Stimulated activated naive CD4-positive, alpha-beta T cell treated with Interleukin-2 at 50 U/mL for 16 hours (primary cell): ENCODE measurements around the gene S100A9.
"Not testable (repeated sequence)": the region's sequence is repeated elsewhere in the genome, so short reads cannot be mapped to it uniquely, and the experiment has no call there.

Experiments used
- DNase-seq: peaks from one replicate; lab custom pipeline; 2025; lab: John Stamatoyannopoulos, UW

Gene S100A9

DNA sequence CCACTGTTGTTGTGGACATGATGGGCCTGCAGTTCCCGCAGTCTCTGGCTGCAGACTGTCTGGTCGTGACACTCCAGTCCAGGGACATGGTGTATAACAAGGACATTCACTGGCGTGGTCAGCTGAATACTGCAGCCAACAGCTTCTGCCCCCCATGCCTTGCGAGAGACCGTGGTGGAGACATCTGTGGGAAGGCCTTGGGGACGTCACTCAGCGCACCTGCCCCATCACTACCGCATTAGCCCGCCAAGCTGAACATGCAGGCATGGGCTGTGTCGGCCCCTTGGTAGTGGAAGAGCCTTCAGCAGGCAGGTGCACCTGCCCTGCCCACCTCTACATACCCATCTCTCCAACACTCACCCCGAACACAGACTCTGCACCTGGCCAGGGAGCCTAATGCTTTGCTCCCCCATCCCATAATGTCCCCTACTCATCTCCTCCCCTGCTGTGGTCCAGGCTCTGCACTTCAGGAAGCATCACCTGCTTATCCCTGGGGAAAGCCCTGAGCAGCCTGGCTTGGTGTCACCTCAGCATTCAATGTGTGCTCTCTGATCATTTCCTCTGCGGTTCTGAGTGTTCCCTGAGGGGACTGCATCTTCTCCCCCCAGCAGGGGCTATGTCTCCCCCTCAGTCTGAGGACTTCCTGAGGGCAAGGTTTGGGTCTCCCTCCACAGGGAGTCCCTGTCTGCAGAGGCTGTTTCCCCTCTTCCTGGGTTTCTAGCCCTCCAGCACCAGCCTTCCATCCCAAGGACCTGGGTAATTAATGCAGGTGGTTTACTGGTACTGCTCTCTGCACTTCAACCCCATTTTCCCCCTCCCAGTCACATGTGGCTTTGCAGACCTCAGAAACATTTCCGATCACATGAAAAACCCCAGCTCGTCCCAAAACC lies 12.2 kb upstream of the S100A9 start:
- DNase-seq: no peak

DNA sequence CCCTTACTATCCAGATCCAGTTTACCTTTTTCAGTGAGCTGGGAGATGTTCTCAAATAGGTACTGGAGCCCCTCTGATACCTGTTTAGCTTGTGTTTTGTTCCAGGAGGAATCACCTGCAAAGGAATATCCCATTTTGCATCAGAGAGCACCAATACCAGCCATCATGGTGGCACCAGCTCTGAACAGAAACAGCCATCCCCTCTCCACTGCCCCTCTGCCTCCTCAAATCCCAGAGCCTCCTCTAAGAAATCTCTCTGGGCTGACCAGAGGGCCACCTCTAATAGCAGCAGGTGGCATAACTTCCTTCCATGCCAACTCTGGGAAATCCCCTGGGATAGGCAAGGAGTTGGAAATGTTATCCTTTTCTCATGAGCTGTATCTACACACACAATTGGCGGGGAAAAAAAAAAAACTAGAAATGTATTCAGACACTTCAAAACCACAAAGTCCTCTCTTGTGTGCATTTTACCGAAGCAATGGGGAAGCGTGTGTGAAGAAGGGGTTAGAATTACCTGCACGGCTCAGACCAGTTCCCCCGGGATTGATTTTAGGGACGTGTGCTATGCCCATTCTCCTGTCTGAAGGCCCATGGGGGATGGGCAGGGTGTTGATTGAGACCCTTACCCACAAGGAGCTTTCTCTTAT lies 11.5 kb upstream of the S100A9 start:
- no peak for DNase-seq

- not testable (repeated sequence) for DNase-seq
Observed at GRCh38 chr1:153347049-153347448, 10.6 kb upstream of the S100A9 start.

DNA sequence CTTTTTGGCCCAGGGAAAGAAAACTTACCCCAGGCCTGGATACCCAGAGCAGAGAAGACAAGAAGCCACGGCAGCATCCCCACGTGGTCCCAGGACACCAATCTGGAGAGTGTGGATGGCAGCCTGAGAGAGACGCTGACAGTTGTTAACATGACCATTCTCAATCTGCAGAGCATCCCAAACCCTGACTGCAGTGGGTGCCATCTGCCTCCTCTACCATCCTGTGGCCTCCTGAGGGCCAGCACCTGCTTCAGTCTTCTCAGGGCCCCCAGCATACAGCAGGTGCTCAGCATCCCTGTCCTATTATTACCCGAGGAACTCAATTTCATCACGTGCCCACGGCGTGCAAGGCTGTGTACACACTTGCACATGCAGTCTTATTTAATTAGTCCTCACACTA lies 9.8 kb upstream of the S100A9 start:
- no peak for DNase-seq

GRCh38 chr1:153348511-153349362 lies 8.9 kb upstream of the S100A9 start, which contains the start of gene PGLYRP4:
Gene PGLYRP4, minus strand, starts transcription at chr1:153348841. Its CDS starts 909 bp downstream, at chr1:153347932.
- no peak for DNase-seq

GRCh38 chr1:153349363-153350320 lies 8.0 kb upstream of the S100A9 start:
- DNase-seq: no peak

DNA sequence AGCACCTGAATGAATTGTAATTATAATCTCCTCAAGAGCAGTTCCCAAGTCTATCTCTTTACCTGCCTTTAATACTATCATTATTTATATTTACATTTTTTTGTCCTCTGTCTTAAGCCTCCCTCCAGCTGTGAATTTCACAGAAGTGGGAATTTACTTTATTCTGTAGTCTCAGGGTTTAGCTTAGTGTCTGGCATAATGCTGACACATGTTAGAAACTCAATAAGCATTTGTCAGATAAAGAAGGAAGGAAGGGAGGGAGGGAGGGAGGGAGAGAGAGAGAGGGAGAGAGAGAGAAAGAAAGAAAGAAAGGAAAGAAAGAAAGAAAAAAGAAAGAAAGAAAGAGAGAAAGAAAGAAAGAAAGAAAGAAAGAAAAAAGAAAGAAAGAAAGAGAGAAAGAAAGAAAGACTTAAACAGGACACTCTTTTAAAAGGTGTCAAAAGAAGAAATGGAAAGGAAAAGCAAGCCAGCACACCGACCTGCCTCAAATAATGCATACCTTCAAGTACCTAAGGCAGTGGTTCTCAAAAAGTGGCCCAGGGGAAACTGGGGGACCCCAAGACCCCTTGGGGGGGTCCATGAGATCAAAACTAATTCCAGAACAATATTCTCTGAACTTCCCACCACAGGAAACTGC lies 7.2 kb upstream of the S100A9 start:
- DNase-seq: no peak

DNA sequence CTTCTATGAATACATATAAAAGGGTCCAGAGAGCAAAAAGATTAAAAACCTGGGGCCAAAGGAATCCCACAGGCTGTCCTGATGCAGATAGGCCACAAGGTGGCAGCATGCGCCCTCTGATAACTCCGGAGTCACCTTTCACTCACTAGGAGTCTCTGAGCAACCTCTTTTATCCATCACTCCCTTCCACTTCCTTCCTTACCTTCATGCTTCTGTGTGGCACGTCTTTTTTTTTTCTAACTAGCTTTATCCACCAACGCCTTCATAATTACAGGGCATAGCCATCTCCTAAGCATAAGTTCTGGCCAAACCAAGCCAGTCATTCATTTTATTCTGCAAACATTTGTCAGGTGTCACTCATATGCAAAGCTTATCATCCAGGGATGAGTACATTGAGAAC lies 5.1 kb upstream of the S100A9 start:
- DNase-seq: peak; percentile 53

DNA sequence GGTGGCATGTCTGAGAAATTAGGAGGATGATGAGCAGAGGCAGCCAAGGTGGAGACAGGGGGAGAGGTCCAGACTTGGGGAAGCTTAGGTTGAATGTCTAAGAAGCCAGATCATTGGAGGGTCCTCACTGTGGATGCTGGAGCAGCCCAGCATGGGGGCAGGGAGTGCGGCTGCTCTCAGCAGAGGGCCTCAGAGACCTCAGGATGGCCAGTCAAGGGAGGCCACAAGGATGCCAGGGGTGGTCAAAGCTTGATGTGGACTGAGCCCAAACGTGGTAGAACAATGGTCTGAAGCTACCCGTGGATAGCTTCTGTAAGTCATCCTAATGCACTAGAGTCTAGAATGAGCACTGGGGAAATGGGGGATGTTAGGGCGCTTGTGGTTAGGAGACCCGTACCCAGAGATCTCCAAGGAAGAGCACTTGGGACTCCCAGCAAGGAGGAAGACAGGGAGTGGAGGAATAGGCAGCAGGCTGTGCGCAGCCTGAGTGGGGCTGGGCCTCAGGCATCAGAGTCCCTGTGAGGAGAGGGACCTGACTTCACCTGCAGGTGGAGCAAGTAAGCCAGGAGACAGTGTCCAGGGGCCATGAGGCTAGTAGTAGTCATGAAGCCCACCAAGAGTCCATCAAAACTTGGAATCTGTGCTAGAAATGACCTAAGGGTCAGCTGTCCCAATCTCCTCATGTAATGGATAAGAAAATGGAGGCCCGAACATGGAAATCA lies 4.3 kb upstream of the S100A9 start:
- no peak for DNase-seq

DNA sequence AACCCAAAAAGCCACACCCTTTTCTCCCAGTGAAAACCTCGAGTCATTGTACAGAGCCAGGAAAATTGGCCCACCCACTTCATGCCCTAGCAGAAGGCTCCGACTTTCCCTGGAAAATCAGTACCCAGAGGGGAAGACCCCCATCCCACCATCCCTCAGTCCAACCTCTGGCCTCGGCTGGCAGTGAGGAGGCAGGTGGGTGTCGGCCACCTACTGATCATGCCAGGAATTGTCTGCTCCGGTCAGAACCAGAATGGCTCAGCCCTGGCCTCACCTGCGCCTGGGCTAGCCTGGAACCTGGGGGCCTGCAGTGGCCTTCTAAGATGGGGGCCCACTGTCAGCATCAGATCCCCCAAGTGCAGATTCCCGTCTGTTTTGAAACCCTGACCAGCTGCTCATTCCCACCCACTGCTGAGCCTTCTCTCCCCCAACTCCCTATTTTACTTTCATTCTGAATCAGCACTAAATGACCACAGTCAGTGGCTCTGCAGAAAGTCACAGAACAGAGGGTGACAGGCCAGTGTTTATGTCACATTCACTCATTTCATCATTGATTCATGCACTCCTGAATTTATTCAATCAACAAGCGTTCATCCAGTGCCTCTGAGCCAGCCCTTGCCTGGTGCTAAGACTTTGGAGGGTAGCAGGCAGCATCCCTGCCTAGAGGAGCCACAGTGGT lies 3.0 kb upstream of the S100A9 start:
- DNase-seq: no peak

- no peak for DNase-seq
Observed at GRCh38 chr1:153355445-153356071, 2.1 kb upstream of the S100A9 start.

DNA sequence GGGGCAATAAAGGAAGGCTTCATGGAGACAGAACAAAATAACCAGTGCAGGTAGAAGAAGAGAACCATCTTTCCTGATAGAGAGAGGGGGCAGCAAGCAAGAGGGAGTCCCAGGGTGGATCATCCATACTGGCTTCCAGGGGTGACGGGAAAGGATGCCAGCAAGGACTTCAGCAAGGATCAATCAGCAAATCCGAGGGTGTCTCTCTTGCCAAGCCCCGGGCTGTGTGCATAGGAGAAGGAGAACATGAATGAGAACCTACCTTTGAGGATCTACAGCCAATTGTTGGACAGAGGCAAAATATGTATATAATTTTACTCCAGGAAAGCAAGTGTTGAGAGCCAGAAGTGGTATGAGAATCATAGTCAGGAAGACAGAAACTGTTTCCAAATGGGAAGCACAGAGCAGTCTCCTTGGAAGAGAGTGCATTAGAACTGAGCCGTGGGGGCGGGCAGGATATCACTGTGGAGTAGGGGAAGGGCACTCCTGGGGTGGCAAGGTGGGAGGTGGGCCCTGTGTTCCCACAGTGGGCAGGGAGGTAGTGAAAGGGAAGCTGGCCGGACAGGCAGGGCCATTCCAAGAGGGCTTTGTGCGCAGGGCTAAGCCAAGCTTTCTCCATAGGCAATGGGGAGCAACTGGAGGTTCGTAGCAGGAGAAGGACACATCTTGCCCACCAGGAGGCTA lies 1.1 kb upstream of the S100A9 start:
- no peak for DNase-seq

GRCh38 chr1:153357076-153357852 lies 390 bp upstream of the S100A9 start:
- no peak for DNase-seq

DNA sequence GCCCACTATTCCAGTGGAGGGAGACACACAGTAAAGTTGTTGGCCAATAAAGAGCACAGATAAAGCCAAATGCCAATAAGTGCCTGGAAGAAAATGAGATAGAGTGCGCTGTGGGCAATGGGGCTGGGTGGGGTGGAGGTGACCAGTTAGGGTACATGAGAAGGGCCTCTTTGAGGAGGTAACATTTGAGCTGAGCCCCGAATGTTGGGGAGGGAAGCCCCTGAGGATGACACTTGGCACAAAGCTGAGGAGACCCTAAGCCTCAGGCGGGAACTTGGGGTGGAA lies 979 bp downstream of the S100A9 start:
- no peak for DNase-seq

DNA sequence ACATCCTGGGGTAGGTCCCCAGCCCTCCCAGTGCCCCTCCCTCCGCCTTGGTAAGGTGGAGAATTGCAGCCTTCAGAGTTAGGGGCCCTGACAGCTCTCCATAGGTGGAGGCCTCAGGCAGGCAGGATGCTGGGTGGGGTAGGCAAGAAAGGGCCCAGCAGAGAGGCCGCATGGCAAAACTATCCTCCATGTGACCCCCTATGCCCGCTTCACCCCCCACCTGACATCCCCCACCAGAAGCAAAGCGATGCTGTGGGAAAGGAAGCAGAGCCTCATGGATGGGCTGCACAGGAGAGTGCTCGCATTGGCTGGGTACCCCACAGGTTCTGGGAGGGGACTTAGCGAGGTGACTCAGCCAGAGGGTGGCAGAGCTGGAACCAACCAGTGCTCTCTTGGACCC lies 1.6 kb downstream of the S100A9 start:
- no peak for DNase-seq

- DNase-seq: no peak
Observed at GRCh38 chr1:153360190-153360589, 2.5 kb downstream of the S100A9 start.

DNA sequence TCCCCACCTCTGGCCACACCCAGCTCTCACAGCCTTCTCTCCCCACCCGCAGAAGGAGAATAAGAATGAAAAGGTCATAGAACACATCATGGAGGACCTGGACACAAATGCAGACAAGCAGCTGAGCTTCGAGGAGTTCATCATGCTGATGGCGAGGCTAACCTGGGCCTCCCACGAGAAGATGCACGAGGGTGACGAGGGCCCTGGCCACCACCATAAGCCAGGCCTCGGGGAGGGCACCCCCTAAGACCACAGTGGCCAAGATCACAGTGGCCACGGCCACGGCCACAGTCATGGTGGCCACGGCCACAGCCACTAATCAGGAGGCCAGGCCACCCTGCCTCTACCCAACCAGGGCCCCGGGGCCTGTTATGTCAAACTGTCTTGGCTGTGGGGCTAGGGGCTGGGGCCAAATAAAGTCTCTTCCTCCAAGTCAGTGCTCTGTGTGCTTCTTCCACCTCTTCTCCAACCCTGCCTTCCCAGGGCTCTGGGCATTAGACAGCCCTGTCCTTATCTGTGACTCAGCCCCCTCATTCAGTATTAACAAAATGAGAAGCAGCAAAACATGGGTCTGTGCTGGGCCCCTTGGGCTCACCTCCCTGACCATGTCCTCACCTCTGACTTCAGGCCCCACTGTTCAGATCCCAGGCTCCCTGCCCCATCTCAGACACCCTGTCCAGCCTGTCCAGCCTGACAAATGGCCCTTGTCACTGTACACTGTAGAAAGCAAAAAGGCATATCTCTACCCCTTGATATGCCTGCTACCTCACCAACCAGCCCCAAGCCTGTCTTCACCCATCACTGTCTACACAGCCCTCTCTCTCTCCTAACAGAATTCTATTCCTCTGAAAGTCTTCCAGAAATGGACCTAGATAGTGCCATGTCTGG lies 3.2 kb downstream of the S100A9 start:
- DNase-seq: no peak
